ENCODE results near the gene COL21A1.

COL21A1 gene

DNA sequence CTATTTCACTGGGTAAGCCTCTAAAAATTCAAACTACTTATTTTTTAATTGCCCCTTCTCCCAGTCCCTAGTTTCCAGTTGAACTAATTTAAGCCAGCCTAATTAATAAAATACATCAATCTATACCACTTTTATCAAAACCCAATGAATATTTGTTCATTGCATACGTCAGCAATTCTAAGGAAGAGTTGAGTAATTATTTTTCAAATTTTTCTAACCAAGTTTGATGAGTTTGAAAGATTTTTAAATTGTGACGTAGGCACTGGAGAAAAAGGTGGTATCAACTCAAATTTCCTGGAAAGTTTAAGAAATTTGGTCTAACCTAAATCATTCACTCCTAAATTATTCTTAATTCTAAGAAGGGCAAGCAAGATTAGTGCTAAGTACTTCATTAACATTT, 35.7 kb downstream of the COL21A1 start:
- H3K4me1 ChIP-seq (ENCODE audit: low read depth, poor library complexity, severe bottlenecking): no peaks in the 10 kb centered on the region
- no peak overlapping the region for H3K9ac ChIP-seq
- no peak overlapping the region for H2AFZ ChIP-seq (ENCODE audit: low read depth)
- H3K36me3 ChIP-seq (ENCODE audit: insufficient read depth): no peaks in the 10 kb centered on the region
- no peak overlapping the region for H3K27ac ChIP-seq
- H3K4me3 ChIP-seq (IDR thresholded peaks at IDR 0.05; ENCODE audit: insufficient read depth, low read depth, low read length): no peak overlapping the region
- H3K4me2 ChIP-seq: no peak overlapping the region
- H3K27me3 ChIP-seq (ENCODE audit: insufficient read depth, low read depth): no peaks in the 10 kb centered on the region
- H4K20me1 ChIP-seq (ENCODE audit: insufficient read depth): no peaks in the 10 kb centered on the region
- no peak for TF ChIP-seq CTCF (conservative IDR thresholded peaks at IDR 0.05; ENCODE audit: low read depth, low read length)
- no peaks in the 10 kb centered on the region for H3K79me2 ChIP-seq (ENCODE audit: insufficient read depth, low read depth)

GRCh38 chr6:56204134-56204533, 43.2 kb downstream of the COL21A1 start:
- Histone ChIP-seq H3K4me3 (IDR thresholded peaks at IDR 0.05; ENCODE audit: insufficient read depth, low read depth, low read length) (no peak overlapping the region), H3K27ac (no peak overlapping the region), H3K4me1 (ENCODE audit: low read depth, poor library complexity, severe bottlenecking) (no peaks in the 10 kb centered on the region), H3K27me3 (ENCODE audit: insufficient read depth, low read depth) (no peaks in the 10 kb centered on the region), H2AFZ (ENCODE audit: low read depth) (no peak overlapping the region), H3K36me3 (ENCODE audit: insufficient read depth) (no peaks in the 10 kb centered on the region), H3K4me2 (no peak overlapping the region), H4K20me1 (ENCODE audit: insufficient read depth) (no peaks in the 10 kb centered on the region), H3K79me2 (ENCODE audit: insufficient read depth, low read depth) (no peaks in the 10 kb centered on the region), H3K9ac (no peak overlapping the region)
- no peak for TF ChIP-seq CTCF (conservative IDR thresholded peaks at IDR 0.05; ENCODE audit: low read depth, low read length)

DNA sequence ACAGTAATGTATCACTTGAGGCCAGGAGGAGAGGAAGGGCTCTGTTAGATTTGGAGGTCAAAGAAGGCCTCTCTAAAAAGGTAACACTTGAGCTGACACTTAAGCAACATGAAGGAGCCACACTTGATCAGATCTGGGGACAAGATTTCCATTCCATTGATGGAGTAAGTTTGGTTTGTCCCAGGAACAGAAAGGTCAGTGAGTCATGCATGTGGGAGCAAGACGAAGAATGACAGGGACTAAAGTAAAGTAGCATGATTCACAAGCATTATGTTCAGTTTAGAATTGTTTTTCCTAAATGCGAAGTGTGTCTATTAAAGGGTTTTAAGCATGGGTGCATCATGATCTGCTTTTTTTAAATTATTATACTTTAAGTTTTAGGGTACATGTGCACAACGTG, 47.4 kb downstream of the COL21A1 start:
- TF ChIP-seq CTCF (conservative IDR thresholded peaks at IDR 0.05; ENCODE audit: low read depth, low read length): no peak
- H3K9ac ChIP-seq: no peak overlapping the region
- H3K4me3 ChIP-seq (IDR thresholded peaks at IDR 0.05; ENCODE audit: insufficient read depth, low read depth, low read length): no peak overlapping the region
- H2AFZ ChIP-seq (ENCODE audit: low read depth): no peak overlapping the region
- H3K27me3 ChIP-seq (ENCODE audit: insufficient read depth, low read depth): no peaks in the 10 kb centered on the region
- H4K20me1 ChIP-seq (ENCODE audit: insufficient read depth): no peaks in the 10 kb centered on the region
- H3K79me2 ChIP-seq (ENCODE audit: insufficient read depth, low read depth): no peaks in the 10 kb centered on the region
- no peak overlapping the region for H3K4me2 ChIP-seq
- H3K36me3 ChIP-seq (ENCODE audit: insufficient read depth): no peaks in the 10 kb centered on the region
- no peak overlapping the region for H3K27ac ChIP-seq
- no peaks in the 10 kb centered on the region for H3K4me1 ChIP-seq (ENCODE audit: low read depth, poor library complexity, severe bottlenecking)

DNA sequence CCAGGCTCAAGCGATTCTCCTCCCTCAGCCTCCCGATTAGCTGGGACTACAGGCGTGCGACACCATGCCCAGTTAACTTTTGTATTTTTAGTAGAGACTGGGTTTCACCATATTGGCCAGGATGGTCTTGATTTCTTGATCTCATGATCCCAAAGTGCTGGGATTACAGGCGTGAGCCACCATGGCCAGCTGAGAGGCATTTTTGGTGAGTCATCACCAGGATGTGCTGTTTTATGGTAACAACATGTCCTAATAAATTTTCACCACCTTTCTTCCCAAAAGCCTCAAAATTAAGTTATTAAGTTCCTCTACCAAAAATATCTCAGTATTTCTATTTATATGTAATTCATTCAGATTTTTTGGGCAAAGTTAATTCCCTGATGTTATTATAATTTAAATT, 53.5 kb downstream of the COL21A1 start:
- H3K4me3 ChIP-seq (IDR thresholded peaks at IDR 0.05; ENCODE audit: insufficient read depth, low read depth, low read length): no peak overlapping the region
- no peak overlapping the region for H3K4me2 ChIP-seq
- no peak for TF ChIP-seq CTCF (conservative IDR thresholded peaks at IDR 0.05; ENCODE audit: low read depth, low read length)
- no peaks in the 10 kb centered on the region for H3K4me1 ChIP-seq (ENCODE audit: low read depth, poor library complexity, severe bottlenecking)
- no peaks in the 10 kb centered on the region for H3K36me3 ChIP-seq (ENCODE audit: insufficient read depth)
- no peaks in the 10 kb centered on the region for H4K20me1 ChIP-seq (ENCODE audit: insufficient read depth)
- H3K27ac ChIP-seq: no peak overlapping the region
- H3K27me3 ChIP-seq (ENCODE audit: insufficient read depth, low read depth): no peaks in the 10 kb centered on the region
- no peak overlapping the region for H3K9ac ChIP-seq
- no peak overlapping the region for H2AFZ ChIP-seq (ENCODE audit: low read depth)
- H3K79me2 ChIP-seq (ENCODE audit: insufficient read depth, low read depth): no peaks in the 10 kb centered on the region

DNA sequence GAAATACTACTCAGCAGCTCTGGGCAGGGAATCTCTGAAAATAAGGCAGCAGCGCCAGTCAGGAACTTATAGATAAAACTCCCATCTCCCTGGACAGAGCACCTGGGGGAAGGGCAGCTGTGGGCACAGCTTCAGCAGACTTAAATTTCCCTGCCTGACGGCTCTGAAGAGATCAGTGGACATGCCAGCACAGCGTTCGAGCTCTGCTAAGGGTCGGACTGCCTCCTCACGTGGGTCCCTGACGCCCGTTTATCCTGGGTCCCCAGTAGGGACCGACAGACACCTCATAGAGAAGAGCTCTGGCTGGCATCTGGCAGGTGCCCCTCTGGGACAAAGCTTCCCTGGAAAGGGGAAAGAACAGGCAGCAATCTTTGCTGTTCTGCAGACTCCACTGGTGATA, 59.0 kb downstream of the COL21A1 start:
- no peak overlapping the region for H3K27ac ChIP-seq
- TF ChIP-seq CTCF (conservative IDR thresholded peaks at IDR 0.05; ENCODE audit: low read depth, low read length): no peak
- H3K4me2 ChIP-seq: no peak overlapping the region
- no peaks in the 10 kb centered on the region for H4K20me1 ChIP-seq (ENCODE audit: insufficient read depth)
- no peaks in the 10 kb centered on the region for H3K36me3 ChIP-seq (ENCODE audit: insufficient read depth)
- no peaks in the 10 kb centered on the region for H3K4me1 ChIP-seq (ENCODE audit: low read depth, poor library complexity, severe bottlenecking)
- no peaks in the 10 kb centered on the region for H3K27me3 ChIP-seq (ENCODE audit: insufficient read depth, low read depth)
- no peak overlapping the region for H3K9ac ChIP-seq
- H3K4me3 ChIP-seq (IDR thresholded peaks at IDR 0.05; ENCODE audit: insufficient read depth, low read depth, low read length): no peak overlapping the region
- no peak overlapping the region for H2AFZ ChIP-seq (ENCODE audit: low read depth)
- H3K79me2 ChIP-seq (ENCODE audit: insufficient read depth, low read depth): no peaks in the 10 kb centered on the region

All from KMS-11 (cell line).